ENCODE data around the gene GALM.

DNA sequence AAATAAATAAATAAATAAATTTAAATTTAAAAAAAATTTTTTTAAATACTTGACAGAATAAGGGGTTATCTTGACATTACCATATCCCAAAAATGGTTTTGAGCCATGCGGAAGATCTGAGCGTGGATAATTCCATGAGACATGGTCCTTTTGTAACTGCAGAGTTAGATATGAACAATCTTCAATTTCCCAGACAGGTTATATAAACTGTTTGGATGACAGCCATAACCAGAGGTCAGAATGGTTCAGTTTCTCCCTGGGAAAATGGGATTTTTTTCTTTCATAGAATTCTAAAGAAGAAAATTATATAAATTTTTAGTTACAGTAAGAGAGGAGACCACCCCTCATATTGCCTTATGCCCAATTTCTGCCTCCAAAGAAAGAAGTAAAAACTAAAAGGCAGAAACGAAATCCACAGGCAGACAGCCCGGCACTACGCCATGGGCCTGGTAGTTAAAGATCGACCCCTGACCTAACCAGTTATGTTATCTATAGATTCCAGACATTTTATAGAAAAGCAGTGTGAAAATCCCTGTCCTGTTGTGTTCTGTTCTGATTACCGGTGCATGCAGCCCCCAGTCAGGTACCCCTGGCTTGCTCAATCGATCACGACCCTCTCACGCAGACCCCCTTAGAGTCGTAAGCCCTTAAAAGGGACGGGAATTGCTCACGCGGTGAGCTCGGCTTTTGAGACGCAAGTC is 3.0 kb downstream of the GALM start:
- TF ChIP-seq, protein P1, sequence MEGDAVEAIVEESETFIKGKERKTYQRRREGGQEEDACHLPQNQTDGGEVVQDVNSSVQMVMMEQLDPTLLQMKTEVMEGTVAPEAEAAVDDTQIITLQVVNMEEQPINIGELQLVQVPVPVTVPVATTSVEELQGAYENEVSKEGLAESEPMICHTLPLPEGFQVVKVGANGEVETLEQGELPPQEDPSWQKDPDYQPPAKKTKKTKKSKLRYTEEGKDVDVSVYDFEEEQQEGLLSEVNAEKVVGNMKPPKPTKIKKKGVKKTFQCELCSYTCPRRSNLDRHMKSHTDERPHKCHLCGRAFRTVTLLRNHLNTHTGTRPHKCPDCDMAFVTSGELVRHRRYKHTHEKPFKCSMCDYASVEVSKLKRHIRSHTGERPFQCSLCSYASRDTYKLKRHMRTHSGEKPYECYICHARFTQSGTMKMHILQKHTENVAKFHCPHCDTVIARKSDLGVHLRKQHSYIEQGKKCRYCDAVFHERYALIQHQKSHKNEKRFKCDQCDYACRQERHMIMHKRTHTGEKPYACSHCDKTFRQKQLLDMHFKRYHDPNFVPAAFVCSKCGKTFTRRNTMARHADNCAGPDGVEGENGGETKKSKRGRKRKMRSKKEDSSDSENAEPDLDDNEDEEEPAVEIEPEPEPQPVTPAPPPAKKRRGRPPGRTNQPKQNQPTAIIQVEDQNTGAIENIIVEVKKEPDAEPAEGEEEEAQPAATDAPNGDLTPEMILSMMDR (optimal IDR thresholded peaks at IDR 0.05 in 1 of 3, IDR thresholded peaks at IDR 0.05 in 1 of 3, conservative IDR thresholded peaks at IDR 0.05 in 1 of 3; ENCODE audit: extremely low read depth in 1 of 3, insufficient read depth in 2 of 3, low read length in 3 of 3) = no peak
- TF ChIP-seq EZH2 (IDR thresholded peaks at IDR 0.05; ENCODE audit: low read length) = no peak
